GM12891 (cell line): ENCODE measurements around the gene PRXL2B.

Experiments
- PAX5 ChIP-seq: IDR thresholded peaks from 2 replicates; pipeline ENCODE4 v1.6.1; 2011; ENCODE audit warnings: low read length, moderate library complexity, mild to moderate bottlenecking; ENCODE audit not compliant: insufficient read depth, severe bottlenecking
- POLR2A ChIP-seq: IDR thresholded peaks from 2 replicates; pipeline ENCODE4 v1.6.1; 2011; ENCODE audit warnings: low read depth, low read length, control low read depth
- POLR2AphosphoS5 ChIP-seq: IDR thresholded peaks from 2 replicates; pipeline ENCODE4 v1.6.1; 2011; ENCODE audit warnings: low read depth, low read length, control low read depth
- POU2F2 ChIP-seq: IDR thresholded peaks from 2 replicates; pipeline ENCODE4 v1.6.1; 2011; ENCODE audit warnings: low read depth, mild to moderate bottlenecking, control low read depth, low read length, moderate library complexity
- SPI1 ChIP-seq: IDR thresholded peaks from 2 replicates; pipeline ENCODE4 v1.6.1; 2011; ENCODE audit warnings: low read depth, low read length, control low read depth
- TAF1 ChIP-seq: IDR thresholded peaks from 2 replicates; pipeline ENCODE4 v1.6.1; 2011; ENCODE audit warnings: low read depth, low read length, control low read depth

DNA sequence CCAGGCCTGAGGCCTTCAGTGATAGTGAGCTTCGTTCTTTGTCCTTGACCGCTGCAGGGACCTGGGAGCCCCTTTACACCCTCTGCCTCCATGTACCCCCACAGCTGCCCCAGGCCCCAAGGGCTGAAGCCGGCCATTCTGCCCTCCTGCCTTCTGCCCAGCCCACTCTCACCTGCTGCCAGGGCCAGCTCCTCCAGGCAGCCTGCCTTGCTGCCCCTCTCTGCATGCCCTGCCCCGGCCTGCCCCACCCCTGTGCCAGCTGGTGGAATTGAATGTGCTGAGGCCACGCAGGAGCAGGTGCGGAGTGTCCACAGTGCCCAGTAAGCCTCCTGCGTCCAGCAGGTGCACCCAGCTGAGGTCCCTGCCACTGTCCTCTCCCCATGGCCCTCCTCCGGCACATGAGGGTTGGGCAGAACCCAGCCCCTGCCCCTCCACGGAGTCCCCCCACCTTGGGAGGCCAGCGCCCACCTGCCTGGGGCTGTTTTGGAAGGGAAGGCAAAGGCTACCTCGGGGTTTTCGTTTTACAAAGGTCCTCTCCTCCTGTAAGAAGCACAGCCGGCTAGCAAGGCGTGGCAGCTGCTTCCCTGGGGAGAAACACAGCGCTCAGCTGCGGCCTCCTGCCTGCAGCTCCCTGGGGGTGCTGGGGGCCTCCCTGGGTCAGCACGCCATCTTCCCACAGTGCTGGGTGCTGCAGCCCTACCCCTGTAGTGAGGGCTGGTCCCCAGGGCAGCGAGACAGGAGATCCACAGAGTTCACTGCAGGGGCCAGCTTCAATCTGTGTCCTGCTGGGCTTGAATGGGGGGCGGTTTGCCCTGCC is 25.3 kb downstream of the PRXL2B start:
- TF ChIP-seq POLR2A (no peak), TAF1 (no peak), POLR2AphosphoS5 (no peak), SPI1 (no peak), POU2F2 (no peak), PAX5 (no peak)
